ENCODE data around the gene CYRIA. TPM values are rescaled to one million over a fixed set of nuclear protein-coding genes. Genes with fewer than 3 reads are reported as not detected.

CYRIA gene
- total RNA-seq, 1 experiment from 2014 or later: 4.0 TPM

- Histone ChIP-seq H3F3A (ENCODE audit: insufficient read depth, low read depth) (no peaks in the 10 kb centered on the region), H3K27ac (no peak overlapping the region), H3K4me2 (no peak overlapping the region), H3K9me3 (ENCODE audit: insufficient read depth, low read depth) (no peaks in the 10 kb centered on the region), H4K20me1 (ENCODE audit: insufficient read depth) (no peaks in the 10 kb centered on the region), H3K79me2 (ENCODE audit: low read depth) (no peaks in the 10 kb centered on the region), H3K4me3 (no peak overlapping the region), H3K36me3 (ENCODE audit: low read depth) (no peaks in the 10 kb centered on the region), H3K9me2 (ENCODE audit: insufficient read depth) (no peaks in the 10 kb centered on the region), H2AFZ (no peak overlapping the region), H3K4me1 (replicated peaks; ENCODE audit: insufficient read depth) (no peaks in the 10 kb centered on the region), H3K27me3 (ENCODE audit: insufficient read depth, low read depth) (no peaks in the 10 kb centered on the region)
- TF ChIP-seq CTCF (conservative IDR thresholded peaks at IDR 0.05): no peak
- TF ChIP-seq EZH2 (IDR thresholded peaks at IDR 0.05; ENCODE audit: low read depth): no peak
- ChIA-PET POLR2A (ENCODE audit: unreplicated experiment) (no interaction called here), CTCF (no interaction called here)
- DNase-seq: no peak
- intact Hi-C loops (cut with micrococcal nuclease; ENCODE audit: unreplicated experiment): no loop called here
- no TSS peak for BruUV-seq (replicated peaks)
These were observed 21.6 kb upstream of the CYRIA start for GRCh38 chr2:16687222-16687621.

- no peaks in the 10 kb centered on the region for H3K9me3 ChIP-seq (ENCODE audit: insufficient read depth, low read depth)
- BruUV-seq (replicated peaks): no TSS peak
- H3K36me3 ChIP-seq (ENCODE audit: low read depth): no peaks in the 10 kb centered on the region
- no peaks in the 10 kb centered on the region for H4K20me1 ChIP-seq (ENCODE audit: insufficient read depth)
- TF ChIP-seq EZH2 (IDR thresholded peaks at IDR 0.05; ENCODE audit: low read depth): no peak
- no peak for TF ChIP-seq CTCF (conservative IDR thresholded peaks at IDR 0.05)
- intact Hi-C loops (cut with micrococcal nuclease; ENCODE audit: unreplicated experiment): no loop called here
- H3F3A ChIP-seq (ENCODE audit: insufficient read depth, low read depth): no peaks in the 10 kb centered on the region
- H3K4me3 ChIP-seq: no peak overlapping the region
- no peaks in the 10 kb centered on the region for H3K79me2 ChIP-seq (ENCODE audit: low read depth)
- CTCF ChIA-PET: no interaction called here
- no peak overlapping the region for H2AFZ ChIP-seq
- no peaks in the 10 kb centered on the region for H3K4me1 ChIP-seq (replicated peaks; ENCODE audit: insufficient read depth)
- H3K27me3 ChIP-seq (ENCODE audit: insufficient read depth, low read depth): no peaks in the 10 kb centered on the region
- H3K27ac ChIP-seq: no peak overlapping the region
- H3K9me2 ChIP-seq (ENCODE audit: insufficient read depth): no peaks in the 10 kb centered on the region
- POLR2A ChIA-PET (ENCODE audit: unreplicated experiment): no interaction called here
- DNase-seq: no peak
- H3K4me2 ChIP-seq: no peak overlapping the region
These were observed 21.0 kb upstream of the CYRIA start for GRCh38 chr2:16686641-16687040.

- ChIA-PET CTCF (no interaction called here), POLR2A (ENCODE audit: unreplicated experiment) (no interaction called here)
- Histone ChIP-seq H3K79me2 (ENCODE audit: low read depth) (no peaks in the 10 kb centered on the region), H4K20me1 (ENCODE audit: insufficient read depth) (no peaks in the 10 kb centered on the region), H3K36me3 (ENCODE audit: low read depth) (no peaks in the 10 kb centered on the region), H3K27me3 (ENCODE audit: insufficient read depth, low read depth) (no peaks in the 10 kb centered on the region), H3K4me2 (no peak overlapping the region), H3K9me2 (ENCODE audit: insufficient read depth) (no peaks in the 10 kb centered on the region; the same call in 1 of the 2 replicates), H3K9me3 (ENCODE audit: insufficient read depth, low read depth) (no peaks in the 10 kb centered on the region), H2AFZ (no peak overlapping the region), H3K4me1 (replicated peaks; ENCODE audit: insufficient read depth) (no peaks in the 10 kb centered on the region), H3F3A (ENCODE audit: insufficient read depth, low read depth) (no peaks in the 10 kb centered on the region), H3K4me3 (no peak overlapping the region), H3K27ac (no peak overlapping the region)
- TF ChIP-seq EZH2 (IDR thresholded peaks at IDR 0.05; ENCODE audit: low read depth) (no peak), CTCF (conservative IDR thresholded peaks at IDR 0.05) (no peak)
- intact Hi-C loops (cut with micrococcal nuclease; ENCODE audit: unreplicated experiment): no loop called here
- DNase-seq: no peak
- BruUV-seq (replicated peaks): no TSS peak
These were observed 19.7 kb upstream of the CYRIA start for GRCh38 chr2:16685340-16685715.
